H1 (cell line): ENCODE data around the gene NBPF3. TPM values are rescaled to one million over a fixed set of nuclear protein-coding genes. Genes with fewer than 3 reads are reported as not detected.

ENCODE experiments used
- CHD2 ChIP-seq: IDR thresholded peaks from 2 replicates; pipeline ENCODE4 v1.6.1; 2012; ENCODE audit warnings: low read length, improper control_type of control experiment
- CHD7 ChIP-seq: fragments of 300-600 bp; sonication (generic); IDR thresholded peaks from 2 replicates; pipeline ENCODE4 v1.7.1; 2012; ENCODE audit warnings: low read length, moderate library complexity, mild to moderate bottlenecking, inconsistent platforms; ENCODE audit not compliant: insufficient replicate concordance
- EZH2 ChIP-seq: fragments of 200-600 bp; sonication (generic); IDR thresholded peaks from 2 replicates; pipeline ENCODE4 v1.7.1; 2012; ENCODE audit warnings: low read depth, mild to moderate bottlenecking, moderate library complexity, low read length, inconsistent platforms; ENCODE audit not compliant: severe bottlenecking
- GABPA ChIP-seq: IDR thresholded peaks from 2 replicates; pipeline ENCODE4 v1.6.1; 2011; ENCODE audit warnings: mild to moderate bottlenecking, low read length, moderate library complexity, borderline replicate concordance; ENCODE audit not compliant: insufficient read depth
- JUND ChIP-seq: IDR thresholded peaks from 2 replicates; pipeline ENCODE4 v1.6.1; 2011; ENCODE audit warnings: mild to moderate bottlenecking, improper control_type of control experiment, low read length
- polyA plus RNA-seq, 7 experiments: library from polyadenylated mRNA; depleted of rRNA in 3 of 7; stranded (reverse) in 5 of 7; unstranded in 2 of 7; fragments of >200 nt in 5 of 7; fragments of 200-250 nt in 2 of 7; gene quantifications; 1 replicate in 5 of 7; 2 replicates in 1 of 7; 4 replicates in 1 of 7; pipeline versions ENCODE4 v1.2.1 to v1.2.3, GENCODE V29; 2011 to 2013; ENCODE audit warnings: missing spikeins in 2 of 7, mixed read lengths in 2 of 7
- total RNA-seq: library from RNA; stranded (reverse); fragmentation: NEBNext Ultra II Directional; extraction: Animal tissue kit (Norgen Biotek cat#: 25700); gene quantifications from 2 replicates; pipeline ENCODE4 v1.2.1, GENCODE V29; 2021

NBPF3 gene
- total and polyA plus RNA-seq, 2 of the 8 experiments (the other 6 are each of a cell fraction or from before 2014, with no cell fraction given), result 3.8 to 4.3 TPM

- no peak for TF ChIP-seq CHD7
- no peak for TF ChIP-seq GABPA
- TF ChIP-seq CHD2, result no peak
- TF ChIP-seq JUND, result no peak
- no peak for TF ChIP-seq EZH2
Measured at GRCh38 chr1:21449906-21450305, 10.0 kb downstream of the NBPF3 start (continued).
